HEK293 (cell line): ENCODE data around the gene CHST9.
A peak's percentile ranks its signal among the peaks of the same experiment; 100 is the strongest.

Source experiments
- CTCF ChIA-PET: fragments of 350-600 bp; formaldehyde crosslinking; extraction: SDS; loops from one replicate; lab custom pipeline; 2021; ENCODE audit warnings: antibody characterized with exemption; lab: Yijun Ruan, JAX
- POLR2A ChIA-PET: fragments of 300-600 bp; formaldehyde crosslinking; extraction: SDS; loops from one replicate; lab custom pipeline; 2020; ENCODE audit warnings: antibody characterized with exemption, inconsistent platforms; lab: Yijun Ruan, JAX
- H3K27ac ChIP-seq: fragments of 200-500 bp; sonication (Bioruptor generic); 2 replicates; pipeline ENCODE4 v1.5.1; 2014; ENCODE audit warnings: low read depth, low read length, control low read depth, inconsistent platforms; ENCODE audit errors: extremely low read depth
- H3K36me3 ChIP-seq, 2 experiments: fragments of 200-500 bp in 1 of 2; sonication (Bioruptor generic) in 1 of 2; 1 replicate in 1 of 2; 2 replicates in 1 of 2; pipeline ENCODE4 v1.5.1; 2014 to 2017; ENCODE audit warnings: inconsistent platforms in 2 of 2, low read length in 2 of 2; ENCODE audit not compliant: control insufficient read depth in 2 of 2, insufficient read depth in 1 of 2
- H3K4me1 ChIP-seq: fragments of 200-500 bp; sonication (Bioruptor generic); 2 replicates; pipeline ENCODE4 v1.5.1; 2014; ENCODE audit warnings: mild to moderate bottlenecking, low read length, inconsistent platforms; ENCODE audit not compliant: control insufficient read depth, insufficient read depth
- H3K4me3 ChIP-seq: 2 replicates; pipeline ENCODE4 v1.5.1; 2011; ENCODE audit warnings: low read depth, mild to moderate bottlenecking, control low read depth, low read length, moderate library complexity
- H3K9me3 ChIP-seq: fragments of 200-500 bp; sonication (Bioruptor generic); 2 replicates; pipeline ENCODE4 v1.5.1; 2014; ENCODE audit warnings: low read depth, low read length, inconsistent platforms; ENCODE audit not compliant: control insufficient read depth, insufficient read depth
- CTCF ChIP-seq: fragments of 450-650 bp; formaldehyde crosslinking; IDR thresholded peaks from 2 replicates; pipeline ENCODE4 v1.5.1; 2016; ENCODE audit warnings: missing biosample characterization, missing genetic modification characterization
- EGR2 ChIP-seq: fragments of 450-650 bp; formaldehyde crosslinking; IDR thresholded peaks from 2 replicates; pipeline ENCODE4 v1.5.1; 2016; ENCODE audit warnings: low read depth, missing biosample characterization, missing genetic modification characterization
- KLF8 ChIP-seq: fragments of 450-650 bp; formaldehyde crosslinking; IDR thresholded peaks from 2 replicates; pipeline ENCODE4 v1.5.1; 2016; ENCODE audit warnings: missing biosample characterization, missing genetic modification characterization
- OSR2 ChIP-seq: fragments of 450-650 bp; formaldehyde crosslinking; IDR thresholded peaks from 2 replicates; pipeline ENCODE4 v1.5.1; 2016; ENCODE audit warnings: missing biosample characterization, missing genetic modification characterization
- ZBTB17 ChIP-seq: fragments of 450-650 bp; formaldehyde crosslinking; IDR thresholded peaks from 2 replicates; pipeline ENCODE4 v1.5.1; 2016; ENCODE audit warnings: missing biosample characterization, missing genetic modification characterization
- ZBTB20 ChIP-seq: fragments of 450-650 bp; formaldehyde crosslinking; IDR thresholded peaks from 2 replicates; pipeline ENCODE4 v1.5.1; 2016; ENCODE audit warnings: missing biosample characterization, missing genetic modification characterization
- ZBTB26 ChIP-seq: fragments of 450-650 bp; formaldehyde crosslinking; optimal IDR thresholded peaks from 2 replicates; pipeline ENCODE3; 2016; ENCODE audit warnings: missing biosample characterization, mild to moderate bottlenecking, missing genetic modification characterization
- ZBTB8A ChIP-seq: fragments of 450-650 bp; formaldehyde crosslinking; IDR thresholded peaks from 2 replicates; pipeline ENCODE4 v1.5.1; 2016; ENCODE audit warnings: missing biosample characterization, missing genetic modification characterization
- ZNF132 ChIP-seq: fragments of 450-650 bp; formaldehyde crosslinking; IDR thresholded peaks from 2 replicates; pipeline ENCODE4 v1.5.1; 2017; ENCODE audit warnings: missing biosample characterization, missing genetic modification characterization, borderline replicate concordance
- ZNF140 ChIP-seq: fragments of 450-650 bp; formaldehyde crosslinking; IDR thresholded peaks from 2 replicates; pipeline ENCODE4 v1.5.1; 2016; ENCODE audit warnings: missing biosample characterization, missing genetic modification characterization
- ZNF391 ChIP-seq: fragments of 450-650 bp; formaldehyde crosslinking; IDR thresholded peaks from 2 replicates; pipeline ENCODE4 v1.5.1; 2016; ENCODE audit warnings: low read depth, missing biosample characterization, missing genetic modification characterization, borderline replicate concordance
- ZNF398 ChIP-seq: fragments of 450-650 bp; formaldehyde crosslinking; IDR thresholded peaks from 2 replicates; pipeline ENCODE4 v1.5.1; 2017; ENCODE audit warnings: missing biosample characterization, missing genetic modification characterization
- ZNF423 ChIP-seq: fragments of 450-650 bp; formaldehyde crosslinking; IDR thresholded peaks from 2 replicates; pipeline ENCODE4 v1.5.1; 2016; ENCODE audit warnings: missing biosample characterization, missing genetic modification characterization
- ZNF501 ChIP-seq: fragments of 450-650 bp; formaldehyde crosslinking; IDR thresholded peaks from 2 replicates; pipeline ENCODE4 v1.5.1; 2016; ENCODE audit warnings: missing biosample characterization, missing genetic modification characterization
- ZNF548 ChIP-seq: fragments of 450-650 bp; formaldehyde crosslinking; IDR thresholded peaks from 2 replicates; pipeline ENCODE4 v1.5.1; 2016; ENCODE audit warnings: missing biosample characterization, missing genetic modification characterization
- ZNF560 ChIP-seq: fragments of 450-650 bp; formaldehyde crosslinking; IDR thresholded peaks from 2 replicates; pipeline ENCODE4 v1.5.1; 2017; ENCODE audit warnings: missing biosample characterization, missing genetic modification characterization, borderline replicate concordance
- ZNF629 ChIP-seq: fragments of 450-650 bp; formaldehyde crosslinking; IDR thresholded peaks from 2 replicates; pipeline ENCODE4 v1.5.1; 2017; ENCODE audit warnings: missing biosample characterization, missing genetic modification characterization
- ZNF654 ChIP-seq: fragments of 450-650 bp; formaldehyde crosslinking; IDR thresholded peaks from 2 replicates; pipeline ENCODE4 v1.5.1; 2016; ENCODE audit warnings: low read depth, missing biosample characterization, missing genetic modification characterization
- ZNF692 ChIP-seq: fragments of 450-650 bp; formaldehyde crosslinking; IDR thresholded peaks from 2 replicates; pipeline ENCODE4 v1.5.1; 2016; ENCODE audit warnings: missing biosample characterization, missing genetic modification characterization
- ZNF776 ChIP-seq: fragments of 450-650 bp; formaldehyde crosslinking; IDR thresholded peaks from 2 replicates; pipeline ENCODE4 v1.5.0; 2017; ENCODE audit warnings: missing biosample characterization, missing genetic modification characterization, borderline replicate concordance
- ZNF837 ChIP-seq: fragments of 450-650 bp; formaldehyde crosslinking; IDR thresholded peaks from 2 replicates; pipeline ENCODE4 v1.5.1; 2016; ENCODE audit warnings: missing biosample characterization, missing genetic modification characterization

CHST9 gene

GRCh38 chr18:27022477-27022876 is 162.6 kb downstream of the CHST9 start:
- no peaks in the 10 kb centered on the region for H3K4me1 ChIP-seq
- POLR2A ChIA-PET = no interaction called here
- H3K27ac ChIP-seq = no peak overlapping the region
- H3K36me3 ChIP-seq = no peaks in the 10 kb centered on the region
- H3K4me3 ChIP-seq = no peak overlapping the region
- CTCF ChIA-PET = interaction anchor here (1.0 kb wide), 1 partner anchor 586 kb away, joined by 3 read pairs; no protein-coding TSS in a partner anchor
- TF ChIP-seq EGR2 (tag by site-specific recombination) (no peak), ZNF398 (tag by site-specific recombination) (no peak), ZNF548 (tag by site-specific recombination) (no peak), ZBTB20 (tag by site-specific recombination) (no peak), ZNF776 (tag by site-specific recombination) (no peak), OSR2 (tag by site-specific recombination) (no peak), ZBTB17 (tag by site-specific recombination) (no peak), ZNF692 (no peak), ZBTB26 (tag by site-specific recombination) (no peak), ZNF560 (no peak), KLF8 (no peak), ZNF423 (tag by site-specific recombination) (no peak), ZNF391 (tag by site-specific recombination) (no peak), ZBTB8A (tag by site-specific recombination) (no peak), ZNF140 (no peak), ZNF132 (tag by site-specific recombination) (no peak), ZNF501 (no peak), ZNF837 (tag by site-specific recombination) (no peak)
- H3K9me3 ChIP-seq = no peaks in the 10 kb centered on the region

GRCh38 chr18:27017901-27018500 is 167.1 kb downstream of the CHST9 start:
- H3K36me3 ChIP-seq = no peaks in the 10 kb centered on the region
- no peaks in the 10 kb centered on the region for H3K4me1 ChIP-seq
- H3K27ac ChIP-seq = no peak overlapping the region
- CTCF ChIA-PET = interaction anchor here (0.7 to 2.1 kb wide), 13 partner anchors 9 to 732 kb away, joined by 3 to 11 read pairs (median 4); no protein-coding TSS in a partner anchor
- POLR2A ChIA-PET = no interaction called here
- no peak overlapping the region for H3K4me3 ChIP-seq
- TF ChIP-seq CTCF (tag by site-specific recombination) (peak; percentile 42; the same call in 1 of the 2 replicates), ZNF629 (tag by site-specific recombination) (no peak), ZNF654 (tag by site-specific recombination) (peak; percentile 58)
- TF ChIP-seq, all 188 proteins: peak for 2
- H3K9me3 ChIP-seq = no peaks in the 10 kb centered on the region
